ENCODE measurements around the gene MCRIP2. TPM values are rescaled to one million over a fixed set of nuclear protein-coding genes. Genes with fewer than 3 reads are reported as not detected.
"Not testable (repeated sequence)": the region's sequence is repeated elsewhere in the genome, so short reads cannot be mapped to it uniquely, and the experiment has no call there.

Gene MCRIP2
- polyA plus RNA-seq, 2 of the 4 experiments (the other 2 are of a cell fraction): 10.7 to 21.3 TPM

- peaks cover 14% of the 10 kb centered on the region for H3K4me1 ChIP-seq
- no peak overlapping the region for H3K4me3 ChIP-seq
- CTCF ChIA-PET: interaction anchor here (2.8 kb wide), 1 partner anchor 13 kb away, joined by 12 read pairs; no protein-coding TSS in a partner anchor
- no peak overlapping the region for H3K4me2 ChIP-seq
- POLR2A ChIA-PET: no interaction called here
- ATAC-seq (no peak), FAIRE-seq (no peak), DNase-seq (ENCODE audit: low read depth in 1 of 2, low spot score in 1 of 2) (no peak)
- no peaks in the 10 kb centered on the region for H3K9me3 ChIP-seq
- 95% methylated on average over 34 of the region's 34 CpGs for WGBS (ENCODE audit: missing lambda C conversion rate)
- TF ChIP-seq, protein P1, sequence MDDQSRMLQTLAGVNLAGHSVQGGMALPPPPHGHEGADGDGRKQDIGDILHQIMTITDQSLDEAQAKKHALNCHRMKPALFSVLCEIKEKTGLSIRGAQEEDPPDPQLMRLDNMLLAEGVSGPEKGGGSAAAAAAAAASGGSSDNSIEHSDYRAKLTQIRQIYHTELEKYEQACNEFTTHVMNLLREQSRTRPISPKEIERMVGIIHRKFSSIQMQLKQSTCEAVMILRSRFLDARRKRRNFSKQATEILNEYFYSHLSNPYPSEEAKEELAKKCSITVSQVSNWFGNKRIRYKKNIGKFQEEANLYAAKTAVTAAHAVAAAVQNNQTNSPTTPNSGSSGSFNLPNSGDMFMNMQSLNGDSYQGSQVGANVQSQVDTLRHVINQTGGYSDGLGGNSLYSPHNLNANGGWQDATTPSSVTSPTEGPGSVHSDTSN (IDR thresholded peaks at IDR 0.05): no peak
- TF ChIP-seq RFX5 (IDR thresholded peaks at IDR 0.05): no peak
- no peak for TF ChIP-seq HES2 (IDR thresholded peaks at IDR 0.05)
- no peak for TF ChIP-seq CBX8 (IDR thresholded peaks at IDR 0.05)
- TF ChIP-seq FOSL2 (IDR thresholded peaks at IDR 0.05): no peak
- no peak for TF ChIP-seq FOSL2 (CRISPR knock-in tag; IDR thresholded peaks at IDR 0.05)
- no peak for TF ChIP-seq CTCF (IDR thresholded peaks at IDR 0.05)
- H3K27ac ChIP-seq: no peak overlapping the region
Measured at GRCh38 chr16:595942-596735, 45.5 kb upstream of the MCRIP2 start.

GRCh38 chr16:596736-597060 lies 44.9 kb upstream of the MCRIP2 start:
- Histone ChIP-seq H3K4me2 (no peak overlapping the region), H3K4me3 (no peak overlapping the region), H3K4me1 (peaks cover 12% of the 10 kb centered on the region), H3K9me3 (no peaks in the 10 kb centered on the region), H3K27ac (no peak overlapping the region)
- FAIRE-seq (no peak), DNase-seq (ENCODE audit: low read depth in 1 of 2, low spot score in 1 of 2) (no peak), ATAC-seq (no peak)
- TF ChIP-seq RAD21 (conservative IDR thresholded peaks at IDR 0.05 in 1 of 2, IDR thresholded peaks at IDR 0.05 in 1 of 2) (no peak), HOXB13 (CRISPR knock-in tag; IDR thresholded peaks at IDR 0.05; ENCODE audit: low read depth) (no peak), RCOR1 (IDR thresholded peaks at IDR 0.05; ENCODE audit: low read depth, low read length) (no peak), NPAS2 (CRISPR knock-in tag; IDR thresholded peaks at IDR 0.05; ENCODE audit: borderline replicate concordance) (no peak)
- TF ChIP-seq, protein P2, sequence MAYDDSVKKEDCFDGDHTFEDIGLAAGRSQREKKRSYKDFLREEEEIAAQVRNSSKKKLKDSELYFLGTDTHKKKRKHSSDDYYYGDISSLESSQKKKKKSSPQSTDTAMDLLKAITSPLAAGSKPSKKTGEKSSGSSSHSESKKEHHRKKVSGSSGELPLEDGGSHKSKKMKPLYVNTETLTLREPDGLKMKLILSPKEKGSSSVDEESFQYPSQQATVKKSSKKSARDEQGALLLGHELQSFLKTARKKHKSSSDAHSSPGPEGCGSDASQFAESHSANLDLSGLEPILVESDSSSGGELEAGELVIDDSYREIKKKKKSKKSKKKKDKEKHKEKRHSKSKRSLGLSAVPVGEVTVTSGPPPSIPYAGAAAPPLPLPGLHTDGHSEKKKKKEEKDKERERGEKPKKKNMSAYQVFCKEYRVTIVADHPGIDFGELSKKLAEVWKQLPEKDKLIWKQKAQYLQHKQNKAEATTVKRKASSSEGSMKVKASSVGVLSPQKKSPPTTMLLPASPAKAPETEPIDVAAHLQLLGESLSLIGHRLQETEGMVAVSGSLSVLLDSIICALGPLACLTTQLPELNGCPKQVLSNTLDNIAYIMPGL (CRISPR knock-in tag; IDR thresholded peaks at IDR 0.05; ENCODE audit: borderline replicate concordance): no peak
- CTCF ChIA-PET: interaction anchor here (2.8 kb wide), 1 partner anchor 14 kb away, joined by 12 read pairs; no protein-coding TSS in a partner anchor
- 95% methylated on average over 12 of the region's 12 CpGs for WGBS (ENCODE audit: missing lambda C conversion rate)
- POLR2A ChIA-PET: no interaction called here

DNA sequence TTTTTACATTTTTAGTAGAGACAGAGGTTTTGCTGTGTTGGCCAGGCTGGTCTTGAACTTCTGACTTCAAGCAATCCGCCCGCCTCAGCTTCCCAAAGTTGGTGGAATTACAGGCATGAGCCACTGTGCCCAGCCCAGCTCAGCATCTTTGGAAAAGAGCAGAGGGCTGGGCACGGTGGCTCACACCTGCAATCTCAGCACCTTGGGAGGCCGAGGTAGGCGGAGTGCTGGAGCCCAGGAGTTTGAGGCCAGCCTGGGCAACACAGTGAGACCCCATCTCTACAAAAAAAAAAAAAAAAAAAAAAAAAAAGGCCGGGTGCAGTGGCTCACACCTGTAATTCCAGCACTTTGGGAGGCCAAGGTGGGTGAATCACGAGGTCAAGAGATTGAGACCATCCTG lies 44.0 kb upstream of the MCRIP2 start:
- H3K27ac ChIP-seq; H3K4me2 ChIP-seq; ATAC-seq; FAIRE-seq; DNase-seq (ENCODE audit: low read depth in 1 of 2, low spot score in 1 of 2); POLR2A ChIA-PET; H3K4me3 ChIP-seq; H3K9me3 ChIP-seq: not testable (repeated sequence)
- CTCF ChIA-PET: interaction anchor here (1.3 kb wide), 1 partner anchor 29 kb away, joined by 3 read pairs; no protein-coding TSS in a partner anchor
- WGBS (ENCODE audit: missing lambda C conversion rate): 94% methylated on average over 6 of the region's 7 CpGs
- H3K4me1 ChIP-seq: peaks cover 12% of the 10 kb centered on the region
